HEK293 (cell line): ENCODE results near the gene CUL3.

Experiments used
- CTCF ChIA-PET: fragments of 350-600 bp; formaldehyde crosslinking; extraction: SDS; loops from one replicate; lab custom pipeline; 2021; ENCODE audit warnings: antibody characterized with exemption; lab: Yijun Ruan, JAX
- POLR2A ChIA-PET: fragments of 300-600 bp; formaldehyde crosslinking; extraction: SDS; loops from one replicate; lab custom pipeline; 2020; ENCODE audit warnings: antibody characterized with exemption, inconsistent platforms; lab: Yijun Ruan, JAX
- H3K27ac ChIP-seq: fragments of 200-500 bp; sonication (Bioruptor generic); 2 replicates; pipeline ENCODE4 v1.5.1; 2014; ENCODE audit warnings: low read depth, low read length, control low read depth, inconsistent platforms; ENCODE audit errors: extremely low read depth
- H3K36me3 ChIP-seq, 2 experiments: fragments of 200-500 bp in 1 of 2; sonication (Bioruptor generic) in 1 of 2; 1 replicate in 1 of 2; 2 replicates in 1 of 2; pipeline ENCODE4 v1.5.1; 2014 to 2017; ENCODE audit warnings: inconsistent platforms in 2 of 2, low read length in 2 of 2; ENCODE audit not compliant: control insufficient read depth in 2 of 2, insufficient read depth in 1 of 2
- H3K4me1 ChIP-seq: fragments of 200-500 bp; sonication (Bioruptor generic); 2 replicates; pipeline ENCODE4 v1.5.1; 2014; ENCODE audit warnings: mild to moderate bottlenecking, low read length, inconsistent platforms; ENCODE audit not compliant: control insufficient read depth, insufficient read depth
- H3K4me3 ChIP-seq: 2 replicates; pipeline ENCODE4 v1.5.1; 2011; ENCODE audit warnings: low read depth, mild to moderate bottlenecking, control low read depth, low read length, moderate library complexity
- H3K9me3 ChIP-seq: fragments of 200-500 bp; sonication (Bioruptor generic); 2 replicates; pipeline ENCODE4 v1.5.1; 2014; ENCODE audit warnings: low read depth, low read length, inconsistent platforms; ENCODE audit not compliant: control insufficient read depth, insufficient read depth
- GLIS1 ChIP-seq: fragments of 450-650 bp; formaldehyde crosslinking; IDR thresholded peaks from 2 replicates; pipeline ENCODE4 v1.5.1; 2016; ENCODE audit warnings: missing biosample characterization, missing genetic modification characterization
- KLF9 ChIP-seq: fragments of 450-650 bp; formaldehyde crosslinking; IDR thresholded peaks from 2 replicates; pipeline ENCODE4 v1.5.1; 2016; ENCODE audit warnings: missing biosample characterization, missing genetic modification characterization, low read depth
- SP7 ChIP-seq: fragments of 450-650 bp; formaldehyde crosslinking; IDR thresholded peaks from 2 replicates; pipeline ENCODE4 v1.5.1; 2016; ENCODE audit warnings: missing biosample characterization, missing genetic modification characterization
- TSHZ1 ChIP-seq: fragments of 450-650 bp; formaldehyde crosslinking; IDR thresholded peaks from 2 replicates; pipeline ENCODE4 v1.5.1; 2016; ENCODE audit warnings: missing biosample characterization, missing genetic modification characterization, borderline replicate concordance
- YY1 ChIP-seq: fragments of 450-650 bp; formaldehyde crosslinking; IDR thresholded peaks from 2 replicates; pipeline ENCODE4 v1.5.1; 2018; ENCODE audit warnings: missing biosample characterization, missing genetic modification characterization
- ZBTB20 ChIP-seq: fragments of 450-650 bp; formaldehyde crosslinking; IDR thresholded peaks from 2 replicates; pipeline ENCODE4 v1.5.1; 2016; ENCODE audit warnings: missing biosample characterization, missing genetic modification characterization
- ZBTB26 ChIP-seq: fragments of 450-650 bp; formaldehyde crosslinking; optimal IDR thresholded peaks from 2 replicates; pipeline ENCODE3; 2016; ENCODE audit warnings: missing biosample characterization, mild to moderate bottlenecking, missing genetic modification characterization
- ZFP69B ChIP-seq: fragments of 450-650 bp; formaldehyde crosslinking; IDR thresholded peaks from 2 replicates; pipeline ENCODE4 v1.5.1; 2016; ENCODE audit warnings: missing biosample characterization, missing genetic modification characterization
- ZNF132 ChIP-seq: fragments of 450-650 bp; formaldehyde crosslinking; IDR thresholded peaks from 2 replicates; pipeline ENCODE4 v1.5.1; 2017; ENCODE audit warnings: missing biosample characterization, missing genetic modification characterization, borderline replicate concordance
- ZNF19 ChIP-seq: fragments of 450-650 bp; formaldehyde crosslinking; IDR thresholded peaks from 2 replicates; pipeline ENCODE4; 2016; ENCODE audit warnings: missing biosample characterization, missing genetic modification characterization, low read depth
- ZNF223 ChIP-seq: fragments of 450-650 bp; formaldehyde crosslinking; IDR thresholded peaks from 2 replicates; pipeline ENCODE4 v1.5.1; 2016; ENCODE audit warnings: missing biosample characterization, missing genetic modification characterization
- ZNF266 ChIP-seq: fragments of 450-650 bp; formaldehyde crosslinking; IDR thresholded peaks from 2 replicates; pipeline ENCODE4 v1.5.1; 2016; ENCODE audit warnings: missing biosample characterization, missing genetic modification characterization, low read depth
- ZNF426 ChIP-seq: fragments of 450-650 bp; formaldehyde crosslinking; IDR thresholded peaks from 2 replicates; pipeline ENCODE4 v1.5.1; 2017; ENCODE audit warnings: missing biosample characterization, missing genetic modification characterization, mild to moderate bottlenecking, inconsistent platforms, moderate library complexity
- ZNF548 ChIP-seq: fragments of 450-650 bp; formaldehyde crosslinking; IDR thresholded peaks from 2 replicates; pipeline ENCODE4 v1.5.1; 2016; ENCODE audit warnings: missing biosample characterization, missing genetic modification characterization
- ZNF621 ChIP-seq: fragments of 450-650 bp; formaldehyde crosslinking; IDR thresholded peaks from 2 replicates; pipeline ENCODE4 v1.5.1; 2017; ENCODE audit warnings: missing biosample characterization, missing genetic modification characterization
- ZNF654 ChIP-seq: fragments of 450-650 bp; formaldehyde crosslinking; IDR thresholded peaks from 2 replicates; pipeline ENCODE4 v1.5.1; 2016; ENCODE audit warnings: low read depth, missing biosample characterization, missing genetic modification characterization
- ZNF664 ChIP-seq: fragments of 450-650 bp; formaldehyde crosslinking; IDR thresholded peaks from 2 replicates; pipeline ENCODE4 v1.5.1; 2016; ENCODE audit warnings: missing biosample characterization, missing genetic modification characterization
- ZNF747 ChIP-seq: fragments of 450-650 bp; formaldehyde crosslinking; IDR thresholded peaks from 2 replicates; pipeline ENCODE4 v1.5.1; 2016; ENCODE audit warnings: missing biosample characterization, missing genetic modification characterization
- ZNF791 ChIP-seq: fragments of 450-650 bp; formaldehyde crosslinking; IDR thresholded peaks from 2 replicates; pipeline ENCODE4 v1.5.1; 2016; ENCODE audit warnings: missing biosample characterization, missing genetic modification characterization
- ZSCAN30 ChIP-seq: fragments of 450-650 bp; IDR thresholded peaks from 2 replicates; pipeline ENCODE4 v1.5.1; 2018; ENCODE audit warnings: missing biosample characterization, mild to moderate bottlenecking, missing genetic modification characterization, moderate library complexity
- TF ChIP-seq, protein P1 (sequence below): fragments of 450-650 bp; formaldehyde crosslinking; IDR thresholded peaks from 2 replicates; pipeline ENCODE4 v1.5.1; 2016; ENCODE audit warnings: missing biosample characterization, missing genetic modification characterization
- TF ChIP-seq, protein P2 (sequence below): fragments of 450-650 bp; formaldehyde crosslinking; IDR thresholded peaks from 2 replicates; pipeline ENCODE4 v1.5.1; 2016; ENCODE audit warnings: missing biosample characterization, missing genetic modification characterization
- TF ChIP-seq, protein P3 (sequence below): fragments of 450-650 bp; formaldehyde crosslinking; IDR thresholded peaks from 2 replicates; pipeline ENCODE4 v1.5.1; 2016; ENCODE audit warnings: missing biosample characterization, missing genetic modification characterization

Gene CUL3

DNA sequence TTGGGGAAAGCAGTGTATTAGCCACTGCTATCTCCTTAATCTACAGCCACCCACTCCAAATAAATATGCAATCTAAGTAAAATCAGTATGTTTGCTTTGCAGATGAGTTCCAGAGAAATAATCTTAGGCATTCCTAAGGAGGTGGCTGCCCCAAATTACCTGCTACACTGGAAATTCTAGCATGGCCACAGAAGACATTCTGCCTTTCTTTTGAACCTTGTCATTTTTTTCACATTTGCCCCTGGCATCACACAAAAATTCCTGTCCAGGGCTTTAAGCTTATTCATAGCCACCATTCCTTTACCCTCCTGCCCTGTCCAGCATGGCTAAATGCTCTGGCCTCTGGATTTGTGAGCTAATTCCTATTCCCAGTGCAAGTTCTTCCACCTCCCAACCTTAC, 146.4 kb downstream of the CUL3 start:
- ChIA-PET CTCF (interaction anchor here (2.2 kb wide), 1 partner anchor 11 kb away, joined by 6 read pairs; no protein-coding TSS in a partner anchor), POLR2A (no interaction called here)
- Histone ChIP-seq H3K4me3 (no peak overlapping the region), H3K27ac (no peak overlapping the region), H3K36me3 (no peaks in the 10 kb centered on the region), H3K9me3 (no peaks in the 10 kb centered on the region), H3K4me1 (no peaks in the 10 kb centered on the region)
- TF ChIP-seq ZNF266 (no peak), ZBTB26 (tag by site-specific recombination) (no peak), ZFP69B (tag by site-specific recombination) (no peak), SP7 (no peak), ZBTB20 (tag by site-specific recombination) (no peak), ZNF664 (no peak), ZNF19 (no peak), ZNF747 (tag by site-specific recombination) (no peak), ZNF621 (no peak), ZSCAN30 (no peak), GLIS1 (tag by site-specific recombination) (no peak)
- TF ChIP-seq, protein P1, sequence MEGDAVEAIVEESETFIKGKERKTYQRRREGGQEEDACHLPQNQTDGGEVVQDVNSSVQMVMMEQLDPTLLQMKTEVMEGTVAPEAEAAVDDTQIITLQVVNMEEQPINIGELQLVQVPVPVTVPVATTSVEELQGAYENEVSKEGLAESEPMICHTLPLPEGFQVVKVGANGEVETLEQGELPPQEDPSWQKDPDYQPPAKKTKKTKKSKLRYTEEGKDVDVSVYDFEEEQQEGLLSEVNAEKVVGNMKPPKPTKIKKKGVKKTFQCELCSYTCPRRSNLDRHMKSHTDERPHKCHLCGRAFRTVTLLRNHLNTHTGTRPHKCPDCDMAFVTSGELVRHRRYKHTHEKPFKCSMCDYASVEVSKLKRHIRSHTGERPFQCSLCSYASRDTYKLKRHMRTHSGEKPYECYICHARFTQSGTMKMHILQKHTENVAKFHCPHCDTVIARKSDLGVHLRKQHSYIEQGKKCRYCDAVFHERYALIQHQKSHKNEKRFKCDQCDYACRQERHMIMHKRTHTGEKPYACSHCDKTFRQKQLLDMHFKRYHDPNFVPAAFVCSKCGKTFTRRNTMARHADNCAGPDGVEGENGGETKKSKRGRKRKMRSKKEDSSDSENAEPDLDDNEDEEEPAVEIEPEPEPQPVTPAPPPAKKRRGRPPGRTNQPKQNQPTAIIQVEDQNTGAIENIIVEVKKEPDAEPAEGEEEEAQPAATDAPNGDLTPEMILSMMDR: no peak
- TF ChIP-seq, protein P2, sequence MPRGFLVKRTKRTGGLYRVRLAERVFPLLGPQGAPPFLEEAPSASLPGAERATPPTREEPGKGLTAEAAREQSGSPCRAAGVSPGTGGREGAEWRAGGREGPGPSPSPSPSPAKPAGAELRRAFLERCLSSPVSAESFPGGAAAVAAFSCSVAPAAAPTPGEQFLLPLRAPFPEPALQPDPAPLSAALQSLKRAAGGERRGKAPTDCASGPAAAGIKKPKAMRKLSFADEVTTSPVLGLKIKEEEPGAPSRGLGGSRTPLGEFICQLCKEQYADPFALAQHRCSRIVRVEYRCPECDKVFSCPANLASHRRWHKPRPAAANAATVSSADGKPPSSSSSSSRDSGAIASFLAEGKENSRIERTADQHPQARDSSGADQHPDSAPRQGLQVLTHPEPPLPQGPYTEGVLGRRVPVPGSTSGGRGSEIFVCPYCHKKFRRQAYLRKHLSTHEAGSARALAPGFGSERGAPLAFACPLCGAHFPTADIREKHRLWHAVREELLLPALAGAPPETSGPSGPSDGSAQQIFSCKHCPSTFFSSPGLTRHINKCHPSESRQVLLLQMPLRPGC (tag by site-specific recombination): no peak

DNA sequence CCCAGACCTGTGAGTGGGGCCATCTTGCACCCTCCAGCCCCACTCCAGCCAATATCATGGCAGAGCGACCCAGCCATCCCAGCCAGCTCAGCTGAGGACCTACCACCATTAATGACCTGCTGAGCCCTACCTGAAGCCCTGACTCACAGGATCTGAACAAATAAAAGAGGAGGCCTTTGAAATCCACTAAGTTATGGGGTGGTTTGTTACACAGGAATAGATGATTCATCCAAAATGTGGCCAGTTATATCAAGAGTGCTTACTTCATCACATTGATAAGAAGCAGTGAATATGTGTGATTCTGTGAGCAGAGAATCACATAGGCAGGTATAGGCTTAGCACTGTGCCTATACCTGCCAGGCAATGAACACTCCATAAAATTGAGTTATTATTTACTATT, 148.5 kb downstream of the CUL3 start:
- POLR2A ChIA-PET: no interaction called here
- TF ChIP-seq ZNF132 (tag by site-specific recombination) (no peak), ZNF548 (tag by site-specific recombination) (no peak)
- no peaks in the 10 kb centered on the region for H3K9me3 ChIP-seq
- CTCF ChIA-PET: no interaction called here
- H3K27ac ChIP-seq: no peak overlapping the region
- H3K36me3 ChIP-seq: no peaks in the 10 kb centered on the region
- no peak overlapping the region for H3K4me3 ChIP-seq
- H3K4me1 ChIP-seq: no peaks in the 10 kb centered on the region

GRCh38 chr2:224434618-224435017, 150.5 kb downstream of the CUL3 start:
- Histone ChIP-seq H3K9me3 (no peaks in the 10 kb centered on the region), H3K4me3 (no peak overlapping the region), H3K27ac (no peak overlapping the region), H3K4me1 (no peaks in the 10 kb centered on the region), H3K36me3 (no peaks in the 10 kb centered on the region)
- TF ChIP-seq, protein P3, sequence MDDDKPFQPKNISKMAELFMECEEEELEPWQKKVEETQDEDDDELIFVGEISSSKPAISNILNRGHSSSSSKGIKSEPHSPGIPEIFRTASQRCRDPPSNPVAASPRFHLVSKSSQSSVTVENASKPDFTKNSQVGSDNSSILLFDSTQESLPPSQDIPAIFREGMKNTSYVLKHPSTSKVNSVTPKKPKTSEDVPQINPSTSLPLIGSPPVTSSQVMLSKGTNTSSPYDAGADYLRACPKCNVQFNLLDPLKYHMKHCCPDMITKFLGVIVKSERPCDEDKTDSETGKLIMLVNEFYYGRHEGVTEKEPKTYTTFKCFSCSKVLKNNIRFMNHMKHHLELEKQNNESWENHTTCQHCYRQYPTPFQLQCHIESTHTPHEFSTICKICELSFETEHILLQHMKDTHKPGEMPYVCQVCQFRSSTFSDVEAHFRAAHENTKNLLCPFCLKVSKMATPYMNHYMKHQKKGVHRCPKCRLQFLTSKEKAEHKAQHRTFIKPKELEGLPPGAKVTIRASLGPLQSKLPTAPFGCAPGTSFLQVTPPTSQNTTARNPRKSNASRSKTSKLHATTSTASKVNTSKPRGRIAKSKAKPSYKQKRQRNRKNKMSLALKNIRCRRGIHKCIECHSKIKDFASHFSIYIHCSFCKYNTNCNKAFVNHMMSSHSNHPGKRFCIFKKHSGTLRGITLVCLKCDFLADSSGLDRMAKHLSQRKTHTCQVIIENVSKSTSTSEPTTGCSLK (tag by site-specific recombination): no peak
- TF ChIP-seq ZNF654 (tag by site-specific recombination) (no peak), GLIS1 (tag by site-specific recombination) (no peak), ZNF426 (no peak), YY1 (tag by site-specific recombination) (no peak), ZNF791 (tag by site-specific recombination) (no peak), ZNF223 (no peak), KLF9 (no peak), TSHZ1 (tag by site-specific recombination) (no peak)
- ChIA-PET CTCF (interaction anchor here (1.5 kb wide), 1 partner anchor 66 kb away, joined by 6 read pairs; no protein-coding TSS in a partner anchor), POLR2A (no interaction called here)
